MM.1S (cell line): ENCODE results near the gene EIF4E1B.

Experiments used
- CTCF ChIP-seq: fragments of 300-600 bp; sonication (generic); IDR thresholded peaks from 2 replicates; pipeline ENCODE4 v1.5.1; 2016; ENCODE audit warnings: antibody characterized with exemption, low read length, mixed read lengths
- EZH2phosphoT487 ChIP-seq: fragments of 300-600 bp; sonication (generic); IDR thresholded peaks from 2 replicates; pipeline ENCODE4 v1.6.1; 2018; ENCODE audit warnings: antibody characterized with exemption, low read length

GRCh38 chr5:176639981-176640380, 9.5 kb downstream of the EIF4E1B start:
- TF ChIP-seq CTCF (no peak), EZH2phosphoT487 (no peak)
